ENCODE measurements around the gene UHRF2. TPM values are rescaled to one million over a fixed set of nuclear protein-coding genes. Genes with fewer than 3 reads are reported as not detected.

The UHRF2 gene
- polyA plus RNA-seq, 4 donors, result 60.6 to 77.1 (median 71.0) TPM

DNA sequence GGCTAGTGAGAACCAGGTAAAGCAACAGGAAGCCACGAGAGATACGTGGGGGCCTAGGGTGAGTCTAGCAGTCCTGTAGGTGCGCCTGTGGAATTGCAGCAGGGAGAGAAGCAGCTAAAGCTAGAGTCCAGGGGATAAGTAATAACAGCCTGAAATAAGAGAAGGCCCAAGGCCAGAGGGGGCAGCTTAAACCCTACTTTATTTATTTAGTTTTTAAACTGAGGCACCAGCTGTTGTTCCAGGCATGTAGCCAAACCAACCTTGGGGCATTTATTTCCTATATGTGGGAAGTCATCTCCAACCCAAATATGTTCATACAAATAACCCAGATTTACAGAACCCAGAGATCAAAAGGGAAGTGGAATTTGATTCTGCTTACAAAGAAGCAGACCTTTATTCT is 139.0 kb downstream of the UHRF2 start:
- no peak for DNase-seq (ENCODE audit: low read depth in 4 of 4, low spot score in 3 of 4)

DNA sequence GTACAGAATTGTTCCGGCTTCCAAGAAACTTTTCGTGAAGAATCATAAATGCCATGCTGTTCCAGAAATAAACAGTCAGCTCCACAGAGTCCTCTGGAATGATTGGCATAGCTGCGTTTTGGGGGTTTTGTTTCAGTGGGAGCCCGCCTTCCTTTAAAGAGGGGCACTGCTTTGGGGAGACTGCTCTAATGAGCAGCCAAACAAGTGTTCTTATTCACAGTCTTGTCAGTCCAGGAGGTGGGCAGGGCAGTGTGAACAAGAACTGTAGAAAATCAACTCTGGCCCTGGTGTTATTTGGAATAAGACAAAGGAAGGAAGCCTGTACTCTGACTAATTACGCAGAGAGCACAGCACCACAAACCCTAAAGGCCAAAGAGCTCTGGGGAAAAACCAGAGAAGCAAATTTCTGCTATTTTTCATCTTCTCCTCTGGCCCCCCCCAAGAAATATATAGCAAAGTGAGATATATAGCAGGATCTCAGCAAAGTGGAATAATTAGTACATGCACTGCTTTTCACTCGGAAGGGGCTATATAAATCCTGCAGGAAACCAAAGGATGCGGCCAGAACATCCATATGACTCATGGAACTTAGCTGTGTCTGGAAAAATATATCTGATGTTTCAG is 139.6 kb downstream of the UHRF2 start:
- DNase-seq (ENCODE audit: low read depth in 4 of 4, low spot score in 3 of 4), result no peak

DNA sequence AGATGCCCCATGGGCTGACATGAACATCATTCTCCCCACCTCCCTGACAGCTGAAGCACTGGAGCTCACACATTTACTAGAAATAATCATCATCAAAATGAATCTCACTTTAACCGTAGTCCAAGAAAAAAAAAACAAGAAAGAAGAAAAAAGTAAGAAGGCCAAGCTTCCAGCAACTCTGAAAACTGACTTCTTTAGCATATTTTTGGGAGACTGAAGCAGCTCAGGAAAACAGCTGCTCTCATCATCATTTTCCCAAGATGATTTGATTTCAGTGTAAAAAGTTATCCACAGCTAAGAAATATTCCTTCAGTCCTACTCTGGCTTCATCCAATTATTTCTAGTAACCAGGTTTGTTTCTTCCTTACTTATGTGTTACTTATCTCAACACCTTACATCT is 140.9 kb downstream of the UHRF2 start:
- no peak for DNase-seq (ENCODE audit: low read depth in 4 of 4, low spot score in 3 of 4)

Other genes with a start within 250 kb of the UHRF2 start
- gene IL33, start 197.4 kb upstream of the UHRF2 start, polyA plus RNA-seq (ENCODE audit: insufficient read length in 4 of 4), result 10 to 100 TPM; 11.6 to 13.9 (median 12.7) TPM
- gene TPD52L3, start 84.8 kb upstream of the UHRF2 start, polyA plus RNA-seq (ENCODE audit: insufficient read length in 4 of 4), result not detected
- gene GLDC, start 232.5 kb downstream of the UHRF2 start, polyA plus RNA-seq (ENCODE audit: insufficient read length in 4 of 4), result 10 to 100 TPM; 18.4 to 25.3 (median 19.6) TPM

Measured in right renal pelvis (tissue), 4 donors.